Loucy (cell line): Measurements from ENCODE around the gene YOD1.

ENCODE experiments used
- EZH2phosphoT487 ChIP-seq: fragments of 200-600 bp; IDR thresholded peaks from 2 replicates; pipeline ENCODE4 v1.6.1; 2018; ENCODE audit warnings: antibody characterized with exemption, mild to moderate bottlenecking, moderate library complexity, borderline replicate concordance
- TF ChIP-seq, protein P1 (sequence below): fragments of 200-600 bp; sonication (generic); conservative IDR thresholded peaks from 2 replicates; pipeline ENCODE4 v1.5.1; 2014; ENCODE audit warnings: mild to moderate bottlenecking, antibody characterized with exemption, low read length

GRCh38 chr1:207048041-207048440 lies 3.0 kb downstream of the YOD1 start:
- TF ChIP-seq, protein P1, sequence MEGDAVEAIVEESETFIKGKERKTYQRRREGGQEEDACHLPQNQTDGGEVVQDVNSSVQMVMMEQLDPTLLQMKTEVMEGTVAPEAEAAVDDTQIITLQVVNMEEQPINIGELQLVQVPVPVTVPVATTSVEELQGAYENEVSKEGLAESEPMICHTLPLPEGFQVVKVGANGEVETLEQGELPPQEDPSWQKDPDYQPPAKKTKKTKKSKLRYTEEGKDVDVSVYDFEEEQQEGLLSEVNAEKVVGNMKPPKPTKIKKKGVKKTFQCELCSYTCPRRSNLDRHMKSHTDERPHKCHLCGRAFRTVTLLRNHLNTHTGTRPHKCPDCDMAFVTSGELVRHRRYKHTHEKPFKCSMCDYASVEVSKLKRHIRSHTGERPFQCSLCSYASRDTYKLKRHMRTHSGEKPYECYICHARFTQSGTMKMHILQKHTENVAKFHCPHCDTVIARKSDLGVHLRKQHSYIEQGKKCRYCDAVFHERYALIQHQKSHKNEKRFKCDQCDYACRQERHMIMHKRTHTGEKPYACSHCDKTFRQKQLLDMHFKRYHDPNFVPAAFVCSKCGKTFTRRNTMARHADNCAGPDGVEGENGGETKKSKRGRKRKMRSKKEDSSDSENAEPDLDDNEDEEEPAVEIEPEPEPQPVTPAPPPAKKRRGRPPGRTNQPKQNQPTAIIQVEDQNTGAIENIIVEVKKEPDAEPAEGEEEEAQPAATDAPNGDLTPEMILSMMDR, result no peak
- no peak for TF ChIP-seq EZH2phosphoT487
